Small intestine (tissue), 7 donors: ENCODE results near the gene DNAL1. TPM values are rescaled to one million over a fixed set of nuclear protein-coding genes. Genes with fewer than 3 reads are reported as not detected.
A peak's percentile ranks its signal among the peaks of the same experiment; 100 is the strongest.

Source experiments
- DNase-seq, 2 donors: peaks; one replicate each; pipeline versions ENCODE4 v3.0.0 to v3.0.0-alpha.2; 2013
- FAIRE-seq: peaks from 2 replicates; lab custom pipeline; 2012; peaks lifted over from hg19 to GRCh38; lab: Jason Lieb, UNC
- H3K27ac ChIP-seq, 3 donors: one replicate each; pipeline ENCODE4 v1.5.1; 2013; ENCODE audit warnings: low read length in 2 of 3, mild to moderate bottlenecking in 2 of 3, control low read depth in 1 of 3, inconsistent platforms in 1 of 3, low read depth in 1 of 3, moderate library complexity in 1 of 3
- H3K27me3 ChIP-seq, 3 donors: one replicate each; pipeline ENCODE4 v1.6.1; 2013; ENCODE audit warnings: low read length in 3 of 3, inconsistent platforms in 1 of 3; ENCODE audit not compliant: control insufficient read depth in 3 of 3, insufficient read depth in 3 of 3
- H3K36me3 ChIP-seq, 3 donors: one replicate each; pipeline ENCODE4 v1.6.1; 2013; ENCODE audit warnings: low read length in 3 of 3, inconsistent platforms in 1 of 3, low read depth in 1 of 3, mild to moderate bottlenecking in 1 of 3, moderate library complexity in 1 of 3; ENCODE audit not compliant: control insufficient read depth in 3 of 3, insufficient read depth in 2 of 3
- H3K4me1 ChIP-seq, 3 donors: one replicate each; pipeline ENCODE4 v1.6.1; 2013; ENCODE audit warnings: low read length in 2 of 3, inconsistent platforms in 1 of 3, low read depth in 1 of 3, mild to moderate bottlenecking in 1 of 3, moderate library complexity in 1 of 3; ENCODE audit not compliant: control insufficient read depth in 3 of 3, insufficient read depth in 2 of 3
- H3K4me3 ChIP-seq, 3 donors: one replicate each; pipeline ENCODE4 v1.5.1; 2013; ENCODE audit warnings: low read length in 3 of 3, control low read depth in 1 of 3, inconsistent platforms in 1 of 3, low read depth in 1 of 3, mild to moderate bottlenecking in 1 of 3, moderate library complexity in 1 of 3
- H3K9me3 ChIP-seq, 2 donors: one replicate each; pipeline ENCODE4 v1.6.1; 2013; ENCODE audit warnings: low read depth in 1 of 2, low read length in 1 of 2; ENCODE audit not compliant: control insufficient read depth in 2 of 2, insufficient read depth in 1 of 2
- WGBS, 3 donors: extraction: QIAGEN DNeasy Blood & Tissue Kit; methylation state at CpG; one replicate each; pipeline ENCODE4 v1.1.7; 2013; 5-methylcytosine and 5-hydroxymethylcytosine counted together
- polyA plus RNA-seq, 4 donors: library from polyadenylated mRNA; stranded (reverse) in 3 of 4; unstranded in 1 of 4; fragments of 200-250 nt in 3 of 4; fragments of 120-200 nt in 1 of 4; gene quantifications; one replicate each; pipeline versions ENCODE4 v1.2.1 to v1.2.3, GENCODE V29; 2013
- donor health status: healthy with polysubstance abuse.
- donor health status: control.
- donor health status: control.
- donor health status: Bipolar disorder and iron deficiency.
- donor health status: healthy.

Gene DNAL1
- polyA plus RNA-seq, 4 donors = 0.54 to 5.4 (median 3.0) TPM

DNA sequence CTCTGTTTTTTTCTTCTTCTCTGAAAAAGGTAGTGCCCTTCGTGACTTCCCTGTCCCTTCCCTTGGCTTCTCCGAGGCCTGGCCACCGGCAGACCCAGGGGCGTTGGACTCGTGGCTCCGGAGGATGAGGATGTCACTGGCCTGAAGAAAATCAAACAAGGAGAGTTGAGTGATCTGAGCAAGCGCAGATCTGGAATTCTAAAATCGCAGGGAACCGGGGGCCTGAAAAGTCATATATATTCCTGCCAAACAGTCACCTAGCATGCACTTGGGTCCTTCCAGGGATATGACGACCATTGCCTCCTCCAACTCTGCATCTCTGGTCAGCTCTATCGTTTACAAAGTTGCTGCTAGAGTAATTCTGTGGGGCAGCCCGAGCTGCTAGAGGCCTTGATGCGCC lies 74.6 kb downstream of the DNAL1 start:
- 90 to 95% (median 93%) methylated on average over 13 of the region's 13 CpGs for WGBS, 3 donors
- H3K27me3 ChIP-seq = no peaks in the 10 kb centered on the region
- no peak for DNase-seq
- no peak for FAIRE-seq
- H3K27ac ChIP-seq = peak overlapping the region in 2 of 3 donors; percentile 3 to 67
- H3K36me3 ChIP-seq = peaks cover 33 to 75% (median 46%) of the 10 kb centered on the region in 3 donors
- H3K4me3 ChIP-seq = no peak overlapping the region
- H3K9me3 ChIP-seq = no peaks in the 10 kb centered on the region
- peaks cover 0 to 37% (median 6%) of the 10 kb centered on the region in 3 donors for H3K4me1 ChIP-seq

DNA sequence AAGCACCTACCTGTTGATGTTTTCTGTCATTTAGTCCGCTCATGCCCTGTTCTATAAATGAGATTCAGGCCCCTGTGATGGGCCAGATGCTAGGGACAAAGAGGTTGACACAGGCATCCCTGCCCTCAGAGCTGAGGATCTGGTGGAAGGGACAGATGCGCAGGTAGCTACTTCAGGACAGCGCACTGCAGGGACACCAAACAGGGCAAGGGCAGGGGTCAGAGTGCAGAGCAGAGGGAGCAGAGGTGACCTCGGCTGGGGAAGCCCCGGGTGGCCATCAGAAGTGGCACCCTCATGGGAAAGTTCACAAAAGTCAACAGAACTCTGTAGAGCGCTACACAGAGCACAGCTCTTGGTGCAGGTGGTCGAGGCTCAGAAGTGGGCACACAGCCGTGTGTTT lies 75.0 kb downstream of the DNAL1 start:
- peaks cover 33 to 79% (median 50%) of the 10 kb centered on the region in 3 donors for H3K36me3 ChIP-seq
- no peaks in the 10 kb centered on the region for H3K9me3 ChIP-seq
- no peak for FAIRE-seq
- H3K4me3 ChIP-seq = no peak overlapping the region
- no peaks in the 10 kb centered on the region for H3K27me3 ChIP-seq
- 84 to 93% (median 88%) methylated on average over 8 of the region's 8 CpGs for WGBS, 3 donors
- H3K27ac ChIP-seq = no peak overlapping the region
- peaks cover 0 to 37% (median 6%) of the 10 kb centered on the region in 3 donors for H3K4me1 ChIP-seq
- no peak for DNase-seq

DNA sequence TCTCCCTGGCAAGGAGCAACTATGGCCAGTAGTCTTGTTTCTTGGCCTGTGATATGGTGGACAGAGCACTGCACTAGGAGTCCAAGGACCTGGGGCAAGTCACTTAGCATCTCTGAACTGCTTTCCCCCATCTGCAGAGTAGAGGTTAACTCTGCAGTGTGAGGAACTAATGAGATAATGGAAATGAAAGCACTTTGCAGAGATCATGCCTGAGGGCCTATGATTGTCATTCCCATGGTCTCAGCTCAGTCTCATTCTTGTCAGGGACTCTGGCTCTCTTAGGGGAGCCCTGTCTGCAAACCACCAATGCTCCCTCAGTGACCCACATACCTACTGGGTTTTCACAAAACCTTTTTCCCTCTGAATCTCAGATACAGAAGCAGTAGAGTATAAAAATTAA lies 75.8 kb downstream of the DNAL1 start:
- H3K4me1 ChIP-seq = peaks cover 0 to 45% (median 6%) of the 10 kb centered on the region in 3 donors
- H3K27me3 ChIP-seq = no peaks in the 10 kb centered on the region
- no peak overlapping the region for H3K27ac ChIP-seq
- H3K9me3 ChIP-seq = no peaks in the 10 kb centered on the region
- H3K4me3 ChIP-seq = no peak overlapping the region
- peaks cover 37 to 86% (median 52%) of the 10 kb centered on the region in 3 donors for H3K36me3 ChIP-seq
- FAIRE-seq = no peak
- no peak for DNase-seq

DNA sequence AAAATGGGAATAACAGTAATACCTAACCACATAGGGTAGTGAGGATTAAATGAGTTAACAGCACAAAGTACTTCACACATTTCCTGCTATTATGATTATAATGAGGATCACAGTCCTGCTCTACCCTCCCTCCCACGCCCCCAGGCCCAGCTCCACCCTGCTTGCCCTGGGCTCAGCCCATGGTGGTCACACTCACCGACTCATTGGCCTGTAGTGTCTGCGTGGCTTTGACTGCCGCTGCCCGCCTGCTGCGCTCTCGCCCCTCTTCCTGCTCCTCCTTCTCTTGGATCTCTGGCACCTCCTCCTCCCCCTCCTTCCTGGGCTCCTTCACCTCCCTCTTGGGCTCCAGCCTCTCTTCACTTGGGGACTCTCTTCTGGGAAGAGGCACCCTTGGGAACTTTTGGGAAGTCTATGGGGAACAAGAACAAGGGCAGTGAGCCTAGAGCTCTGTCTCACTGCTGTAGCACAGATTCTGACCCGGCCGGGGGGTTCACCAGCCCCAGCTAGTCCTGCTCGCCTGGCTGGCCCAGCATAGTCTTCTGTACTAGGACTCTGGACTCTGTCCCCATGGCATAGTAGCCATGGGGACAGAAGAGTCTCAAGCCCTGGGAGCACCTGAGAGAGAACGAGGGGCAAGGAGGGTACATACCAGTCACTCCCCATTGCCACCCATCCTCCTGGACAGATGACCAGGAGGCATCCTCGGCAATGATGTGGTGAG lies 76.5 kb downstream of the DNAL1 start:
- no peak for FAIRE-seq
- H3K36me3 ChIP-seq = peaks cover 42 to 89% (median 56%) of the 10 kb centered on the region in 3 donors
- DNase-seq = no peak
- H3K9me3 ChIP-seq = no peaks in the 10 kb centered on the region
- no peaks in the 10 kb centered on the region for H3K27me3 ChIP-seq
- no peak overlapping the region for H3K4me3 ChIP-seq
- H3K4me1 ChIP-seq = peaks cover 0 to 52% (median 6%) of the 10 kb centered on the region in 3 donors
- 89 to 94% (median 90%) methylated on average over 12 of the region's 12 CpGs for WGBS, 3 donors
- H3K27ac ChIP-seq = no peak overlapping the region

DNA sequence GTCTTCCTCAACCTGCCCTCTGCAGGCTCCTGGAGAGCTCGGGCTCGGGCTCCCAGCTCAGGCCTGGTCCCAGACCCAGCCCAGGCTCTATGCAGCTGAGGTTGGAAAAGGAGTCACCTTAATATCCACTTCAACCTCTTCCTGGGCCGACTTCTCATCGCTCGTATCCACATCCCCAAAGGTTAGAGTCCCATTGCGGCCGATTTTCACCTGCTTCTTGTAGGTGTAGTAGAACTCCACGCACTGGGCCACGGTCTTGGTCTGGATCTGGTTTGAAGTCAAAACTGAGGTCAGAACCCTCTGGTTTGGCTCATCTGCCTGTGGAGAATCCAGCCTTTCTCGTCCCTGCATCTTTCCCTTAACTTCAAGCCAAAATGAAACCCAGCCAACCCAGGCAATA lies 77.8 kb downstream of the DNAL1 start:
- FAIRE-seq (no peak), DNase-seq (no peak)
- Histone ChIP-seq H3K27ac (peak overlapping the region in 1 of 3 donors; percentile 51), H3K27me3 (no peaks in the 10 kb centered on the region), H3K9me3 (no peaks in the 10 kb centered on the region), H3K36me3 (peaks cover 50 to 92% (median 63%) of the 10 kb centered on the region in 3 donors), H3K4me1 (peaks cover 0 to 58% (median 6%) of the 10 kb centered on the region in 3 donors), H3K4me3 (no peak overlapping the region)
- WGBS, 3 donors = 92 to 97% (median 95%) methylated on average over 10 of the region's 10 CpGs

DNA sequence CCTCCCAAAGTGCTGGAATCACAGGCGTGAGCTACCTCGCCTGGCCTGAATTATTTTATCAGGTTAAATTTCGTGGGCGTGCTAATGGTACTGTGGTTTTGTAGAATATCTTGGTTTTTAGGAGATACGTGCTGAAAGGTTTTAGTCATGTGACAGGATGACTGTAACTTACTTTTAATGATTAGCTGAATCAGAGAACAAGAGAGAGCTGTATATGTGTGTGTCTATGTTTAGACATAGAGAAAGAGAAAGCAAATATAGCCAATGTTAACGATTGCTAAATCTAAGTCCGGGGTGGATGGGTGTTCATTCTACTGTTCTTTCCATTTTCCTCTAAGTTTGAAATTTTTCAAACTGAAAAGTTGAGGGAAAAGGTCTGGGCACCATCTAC lies 78.6 kb downstream of the DNAL1 start:
- 59 to 70% (median 67%) methylated on average over 7 of the region's 7 CpGs for WGBS, 3 donors
- peaks cover 50 to 90% (median 61%) of the 10 kb centered on the region in 3 donors for H3K36me3 ChIP-seq
- H3K27ac ChIP-seq = peak overlapping the region in 2 of 3 donors; percentile 71 to 85
- peaks cover 0 to 59% (median 6%) of the 10 kb centered on the region in 3 donors for H3K4me1 ChIP-seq
- DNase-seq (peak in 1 of 2 donors; percentile 48), FAIRE-seq (no peak)
- no peaks in the 10 kb centered on the region for H3K27me3 ChIP-seq
- no peaks in the 10 kb centered on the region for H3K9me3 ChIP-seq
- no peak overlapping the region for H3K4me3 ChIP-seq

DNA sequence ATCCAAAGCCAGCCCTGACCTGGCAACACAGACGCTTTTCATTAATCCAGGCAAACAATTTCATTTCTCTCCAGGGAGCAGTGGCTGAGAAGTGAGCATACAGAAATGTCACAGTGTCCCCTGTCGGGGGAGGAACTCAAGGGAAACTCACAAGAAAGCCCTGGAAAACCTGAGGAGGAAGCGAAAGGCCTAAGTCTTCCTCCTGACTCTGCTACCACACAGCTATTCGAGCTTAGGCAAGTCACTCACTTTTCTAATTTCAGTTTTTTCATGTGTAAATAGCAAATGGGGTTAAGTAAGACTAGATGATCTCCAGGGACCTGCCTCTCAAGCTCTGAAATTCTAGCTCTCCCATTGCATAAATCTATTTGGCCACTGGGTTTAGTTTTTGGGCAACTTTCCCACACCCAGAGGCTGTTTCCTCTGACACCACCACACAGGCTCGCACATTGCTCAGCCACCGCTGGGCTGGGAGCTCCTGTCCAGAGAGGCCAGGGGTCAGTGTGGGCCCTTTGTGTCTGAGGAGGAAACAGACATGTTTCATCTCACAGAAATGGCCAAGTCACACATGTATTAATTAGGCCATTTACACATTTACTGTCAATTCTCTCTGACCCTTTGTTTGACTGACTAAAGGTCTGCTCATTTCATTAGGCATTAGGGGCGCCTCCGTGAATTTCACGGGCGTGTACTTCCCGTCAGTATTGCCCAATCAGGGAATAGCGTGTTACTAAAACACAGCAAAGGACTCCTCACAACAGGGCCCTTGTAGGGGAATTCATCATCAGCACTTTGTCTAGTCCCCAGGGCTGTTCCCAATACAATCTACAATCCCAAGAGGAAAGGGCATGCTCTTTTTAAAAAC lies 79.2 kb downstream of the DNAL1 start:
- no peak for FAIRE-seq
- Histone ChIP-seq H3K27ac (peak overlapping the region; percentile 17 to 85 (median 71)), H3K4me3 (no peak overlapping the region), H3K36me3 (peaks cover 45 to 89% (median 55%) of the 10 kb centered on the region in 3 donors), H3K9me3 (no peaks in the 10 kb centered on the region), H3K4me1 (peaks cover 1 to 66% (median 8%) of the 10 kb centered on the region in 3 donors), H3K27me3 (no peaks in the 10 kb centered on the region)
- WGBS, 3 donors = 42 to 61% (median 58%) methylated on average over 12 of the region's 12 CpGs
- peak in 1 of 2 donors; percentile 69 for DNase-seq

DNA sequence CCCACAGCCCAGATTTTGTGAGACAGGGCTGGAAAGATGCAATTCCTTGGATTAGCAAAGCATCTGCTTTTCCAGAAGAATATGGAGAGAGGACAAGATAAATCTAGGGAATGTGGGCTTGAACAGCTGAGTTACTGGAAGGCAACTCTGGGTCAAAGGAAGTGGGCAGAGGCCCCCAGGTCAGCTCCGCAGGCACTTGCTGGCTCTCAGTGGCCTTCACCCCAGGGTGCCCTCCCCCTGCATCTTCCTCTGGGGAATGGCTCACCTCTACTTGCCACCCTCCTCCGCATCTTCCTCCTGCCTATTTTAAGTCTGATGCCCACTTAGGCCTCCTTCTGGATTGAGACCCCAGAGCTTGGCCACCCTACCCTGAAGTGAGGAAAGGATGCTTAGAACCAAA lies 79.9 kb downstream of the DNAL1 start:
- FAIRE-seq (no peak), DNase-seq (no peak)
- Histone ChIP-seq H3K4me1 (peaks cover 6 to 72% (median 8%) of the 10 kb centered on the region in 3 donors), H3K4me3 (no peak overlapping the region), H3K9me3 (no peaks in the 10 kb centered on the region), H3K27me3 (no peaks in the 10 kb centered on the region), H3K27ac (peak overlapping the region; percentile 17 to 85 (median 71)), H3K36me3 (peaks cover 40 to 89% (median 58%) of the 10 kb centered on the region in 3 donors)
- WGBS, 3 donors = 88 to 100% (median 88%) methylated on average over 2 of the region's 2 CpGs
